Osteoblast (primary cell): Measurements from ENCODE around the gene CA14. TPM values are rescaled to one million over a fixed set of nuclear protein-coding genes. Genes with fewer than 3 reads are reported as not detected.

Experiments
- DNase-seq: peaks from one replicate; pipeline ENCODE4 v3.0.0; 2011; ENCODE audit warnings: low spot score, mixed read lengths; ENCODE audit not compliant: insufficient read length; ENCODE audit errors: missing footprints
- H2AFZ ChIP-seq: 2 replicates; pipeline ENCODE4 v1.6.0; 2011; ENCODE audit warnings: mild to moderate bottlenecking, low read length
- H3K27ac ChIP-seq: 2 replicates; pipeline ENCODE4 v1.5.1; 2011; ENCODE audit warnings: mild to moderate bottlenecking, low read depth, low read length, moderate library complexity
- H3K27me3 ChIP-seq: 2 replicates; pipeline ENCODE4 v1.6.0; 2012; ENCODE audit warnings: mild to moderate bottlenecking, control low read depth, inconsistent platforms, low read length, moderate library complexity; ENCODE audit not compliant: insufficient read depth
- H3K36me3 ChIP-seq: 2 replicates; pipeline ENCODE4 v1.5.1; 2011; ENCODE audit warnings: mild to moderate bottlenecking, low read length, control low read depth, moderate library complexity; ENCODE audit not compliant: insufficient read depth
- H3K4me1 ChIP-seq: 2 replicates; pipeline ENCODE4 v1.5.1; 2011; ENCODE audit warnings: mild to moderate bottlenecking, low read length, control low read depth, moderate library complexity; ENCODE audit not compliant: insufficient read depth
- H3K4me2 ChIP-seq: 2 replicates; pipeline ENCODE4 v1.6.0; 2011; ENCODE audit warnings: mild to moderate bottlenecking, low read length; ENCODE audit not compliant: insufficient read depth
- H3K4me3 ChIP-seq: fragments of 200-600 bp; sonication (generic); 3 replicates; pipeline ENCODE4 v1.5.1; 2012; ENCODE audit warnings: mild to moderate bottlenecking, low read length, inconsistent platforms; ENCODE audit not compliant: insufficient read depth
- H3K79me2 ChIP-seq: 2 replicates; pipeline ENCODE4 v1.6.0; 2012; ENCODE audit warnings: mild to moderate bottlenecking, low read length, control low read depth, inconsistent platforms; ENCODE audit not compliant: insufficient read depth
- H3K9me3 ChIP-seq: 2 replicates; pipeline ENCODE4 v1.5.1; 2011; ENCODE audit warnings: low read depth, low read length, control low read depth
- H4K20me1 ChIP-seq: 2 replicates; pipeline ENCODE4 v1.6.0; 2012; ENCODE audit warnings: mild to moderate bottlenecking, low read length, control low read depth; ENCODE audit not compliant: insufficient read depth
- CTCF ChIP-seq: IDR thresholded peaks from 2 replicates; pipeline ENCODE4 v1.5.1; 2011; ENCODE audit warnings: mild to moderate bottlenecking, low read depth, low read length, moderate library complexity; ENCODE audit errors: extremely low read depth
- total RNA-seq: library from RNA; depleted of rRNA; stranded (reverse); fragments of >200 nt; gene quantifications from 2 replicates; pipeline ENCODE4 v1.2.3, GENCODE V29; 2012

The CA14 gene
- total RNA-seq, 1 donor, result not detected

GRCh38 chr1:150237746-150238145 lies 19.8 kb upstream of the CA14 start:
- Histone ChIP-seq H3K36me3 (no peaks in the 10 kb centered on the region), H3K4me2 (no peak overlapping the region), H3K27me3 (no peaks in the 10 kb centered on the region), H3K9me3 (no peaks in the 10 kb centered on the region), H3K4me1 (peaks cover 16% of the 10 kb centered on the region), H3K27ac (no peak overlapping the region), H2AFZ (no peak overlapping the region), H4K20me1 (no peaks in the 10 kb centered on the region), H3K4me3 (no peak overlapping the region), H3K79me2 (peaks cover 26% of the 10 kb centered on the region)
- DNase-seq, result no peak
- TF ChIP-seq CTCF, result no peak

- TF ChIP-seq CTCF, result no peak
- Histone ChIP-seq H3K79me2 (no peaks in the 10 kb centered on the region), H3K4me2 (no peak overlapping the region), H3K27me3 (no peaks in the 10 kb centered on the region), H3K4me3 (no peak overlapping the region), H3K4me1 (no peaks in the 10 kb centered on the region), H3K27ac (no peak overlapping the region), H2AFZ (no peak overlapping the region), H3K36me3 (no peaks in the 10 kb centered on the region), H4K20me1 (no peaks in the 10 kb centered on the region), H3K9me3 (no peaks in the 10 kb centered on the region)
- DNase-seq, result no peak
Observed at GRCh38 chr1:150243003-150243402, 14.6 kb upstream of the CA14 start.

- TF ChIP-seq CTCF, result no peak
- peak; percentile 14 for DNase-seq
Observed at GRCh38 chr1:150249936-150250335, 7.6 kb upstream of the CA14 start.

GRCh38 chr1:150256198-150256553 lies 1.4 kb upstream of the CA14 start:
- Histone ChIP-seq H4K20me1 (no peaks in the 10 kb centered on the region), H3K27me3 (peaks cover 30% of the 10 kb centered on the region), H3K4me1 (peaks cover 17% of the 10 kb centered on the region), H3K79me2 (no peaks in the 10 kb centered on the region), H2AFZ (peak overlapping the region; percentile 77), H3K9me3 (no peaks in the 10 kb centered on the region), H3K27ac (no peak overlapping the region), H3K36me3 (no peaks in the 10 kb centered on the region), H3K4me3 (peak overlapping the region; percentile 40), H3K4me2 (peak overlapping the region; percentile 79)
- peak; percentile 61 for DNase-seq
- TF ChIP-seq CTCF, result no peak

More at GRCh38 chr1:150249936-150250335, 7.6 kb upstream of the CA14 start:
- Histone ChIP-seq H3K9me3 (no peaks in the 10 kb centered on the region), H3K36me3 (no peaks in the 10 kb centered on the region), H3K27me3 (no peaks in the 10 kb centered on the region), H3K4me2 (no peak overlapping the region), H3K4me1 (no peaks in the 10 kb centered on the region), H4K20me1 (no peaks in the 10 kb centered on the region), H3K4me3 (no peak overlapping the region), H3K79me2 (no peaks in the 10 kb centered on the region), H3K27ac (no peak overlapping the region), H2AFZ (no peak overlapping the region)
